ENCODE measurements around the gene TPCN1. TPM values are rescaled to one million over a fixed set of nuclear protein-coding genes. Genes with fewer than 3 reads are reported as not detected.

The TPCN1 gene
- total RNA-seq, 8 experiments from 2014 or later, result 2.7 to 39.8 (median 11.2) TPM

GRCh38 chr12:113250045-113250444, 28.8 kb downstream of the TPCN1 start:
- in situ Hi-C loops (cut with MboI; ENCODE audit: low pct_unique_long_range_greater_than_20kb in 2 of 9, low sequenced_read_pairs in 9 of 9, unreplicated experiment in 9 of 9), result no loop called here
- 75 to 100% (median 92%) methylated on average over 2 to 5 of the region's 6 CpGs; no CpG with 5 or more reads in 5 of the 10 experiments for WGBS, 10 experiments

GRCh38 chr12:113251404-113252070, 30.3 kb downstream of the TPCN1 start:
- Histone ChIP-seq H3K4me1 (replicated peaks in 1 of 2) (peaks cover 1 to 4% of the 10 kb centered on the region in 2 donors), H3K27ac (no peak overlapping the region), H3K4me3 (no peak overlapping the region)
- 88 to 94% (median 91%) methylated on average over 6 to 8 of the region's 16 CpGs; no CpG with 5 or more reads in 6 of the 10 experiments for WGBS, 10 experiments
- no peak for ATAC-seq (replicated peaks in 6 of 8)
- in situ Hi-C loops (cut with MboI; ENCODE audit: low pct_unique_long_range_greater_than_20kb in 2 of 9, low sequenced_read_pairs in 9 of 9, unreplicated experiment in 9 of 9), result no loop called here

More at GRCh38 chr12:113250045-113250444, 28.8 kb downstream of the TPCN1 start:
- peaks cover 16 to 19% of the 10 kb centered on the region in 2 donors for H3K4me1 ChIP-seq (replicated peaks in 1 of 2)
- no peak overlapping the region for H3K4me3 ChIP-seq
- no peak for ATAC-seq (replicated peaks in 6 of 8)
- no peak overlapping the region for H3K27ac ChIP-seq

GRCh38 chr12:113252494-113252893, 31.2 kb downstream of the TPCN1 start:
- H3K27ac ChIP-seq, result no peak overlapping the region
- WGBS, 10 experiments, result 43 to 97% (median 83%) methylated on average over 1 to 5 of the region's 10 CpGs; no CpG with 5 or more reads in 5 of the 10 experiments

GRCh38 chr12:113253532-113254285, 32.4 kb downstream of the TPCN1 start:
- in situ Hi-C loops (cut with MboI; ENCODE audit: low pct_unique_long_range_greater_than_20kb in 2 of 9, low sequenced_read_pairs in 9 of 9, unreplicated experiment in 9 of 9), result no loop called here
- ATAC-seq (replicated peaks in 6 of 8), result no peak
- no peak overlapping the region for H3K4me3 ChIP-seq
- WGBS, 10 experiments, result 93 to 100% (median 100%) methylated on average over 1 to 4 of the region's 5 CpGs
- H3K27ac ChIP-seq, result no peak overlapping the region
- H3K4me1 ChIP-seq (replicated peaks in 1 of 2), result no peaks in the 10 kb centered on the region

More at GRCh38 chr12:113252494-113252893, 31.2 kb downstream of the TPCN1 start:
- ATAC-seq (replicated peaks in 6 of 8), result no peak
- no peaks in the 10 kb centered on the region for H3K4me1 ChIP-seq (replicated peaks in 1 of 2)
- no peak overlapping the region for H3K4me3 ChIP-seq
- in situ Hi-C loops (cut with MboI; ENCODE audit: low pct_unique_long_range_greater_than_20kb in 2 of 9, low sequenced_read_pairs in 9 of 9, unreplicated experiment in 9 of 9), result no loop called here

- no peak overlapping the region for H3K27ac ChIP-seq
- no peak for ATAC-seq (replicated peaks in 6 of 8)
- WGBS, 10 experiments, result 81 to 100% (median 93%) methylated on average over 1 to 4 of the region's 4 CpGs
- in situ Hi-C loops (cut with MboI; ENCODE audit: low pct_unique_long_range_greater_than_20kb in 2 of 9, low sequenced_read_pairs in 9 of 9, unreplicated experiment in 9 of 9), result no loop called here
- no peak overlapping the region for H3K4me3 ChIP-seq
- H3K4me1 ChIP-seq (replicated peaks in 1 of 2), result peaks cover 1 to 4% of the 10 kb centered on the region in 2 donors
These were observed 33.0 kb downstream of the TPCN1 start for GRCh38 chr12:113254298-113254697.

DNA sequence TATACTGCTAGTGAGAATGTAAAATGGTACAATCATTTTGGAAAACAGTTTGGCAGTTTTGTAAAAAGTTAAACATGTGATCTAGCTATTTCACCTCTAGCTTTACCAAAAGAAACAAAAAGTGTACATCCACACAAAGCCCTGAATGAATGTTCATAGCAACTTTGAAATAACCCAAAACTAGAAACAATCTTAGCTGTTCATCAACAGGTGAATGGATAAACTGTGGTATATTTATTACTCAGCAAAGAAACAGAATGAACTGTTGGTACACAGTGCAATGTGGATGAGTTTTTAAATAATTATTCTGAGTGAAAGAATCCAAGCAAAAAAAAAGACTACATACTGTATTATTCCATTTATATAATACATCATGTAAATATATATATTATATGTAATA, 36.3 kb downstream of the TPCN1 start:
- H3K27ac ChIP-seq, result no peak overlapping the region
- peaks cover 7 to 10% of the 10 kb centered on the region in 2 donors for H3K4me1 ChIP-seq (replicated peaks in 1 of 2)
- in situ Hi-C loops (cut with MboI; ENCODE audit: low pct_unique_long_range_greater_than_20kb in 2 of 9, low sequenced_read_pairs in 9 of 9, unreplicated experiment in 9 of 9), result no loop called here
- ATAC-seq (replicated peaks in 6 of 8), result no peak
- no peak overlapping the region for H3K4me3 ChIP-seq

- in situ Hi-C loops (cut with MboI; ENCODE audit: low pct_unique_long_range_greater_than_20kb in 2 of 9, low sequenced_read_pairs in 9 of 9, unreplicated experiment in 9 of 9), result no loop called here
- peaks cover 7 to 10% of the 10 kb centered on the region in 2 donors for H3K4me1 ChIP-seq (replicated peaks in 1 of 2)
- ATAC-seq (replicated peaks in 6 of 8), result no peak
- no peak overlapping the region for H3K27ac ChIP-seq
- WGBS, 10 experiments, result 56 to 100% (median 69%) methylated on average over 1 to 4 of the region's 5 CpGs; no CpG with 5 or more reads in 2 of the 10 experiments
- H3K4me3 ChIP-seq, result no peak overlapping the region
These were observed 38.9 kb downstream of the TPCN1 start for GRCh38 chr12:113260127-113260526.

DNA sequence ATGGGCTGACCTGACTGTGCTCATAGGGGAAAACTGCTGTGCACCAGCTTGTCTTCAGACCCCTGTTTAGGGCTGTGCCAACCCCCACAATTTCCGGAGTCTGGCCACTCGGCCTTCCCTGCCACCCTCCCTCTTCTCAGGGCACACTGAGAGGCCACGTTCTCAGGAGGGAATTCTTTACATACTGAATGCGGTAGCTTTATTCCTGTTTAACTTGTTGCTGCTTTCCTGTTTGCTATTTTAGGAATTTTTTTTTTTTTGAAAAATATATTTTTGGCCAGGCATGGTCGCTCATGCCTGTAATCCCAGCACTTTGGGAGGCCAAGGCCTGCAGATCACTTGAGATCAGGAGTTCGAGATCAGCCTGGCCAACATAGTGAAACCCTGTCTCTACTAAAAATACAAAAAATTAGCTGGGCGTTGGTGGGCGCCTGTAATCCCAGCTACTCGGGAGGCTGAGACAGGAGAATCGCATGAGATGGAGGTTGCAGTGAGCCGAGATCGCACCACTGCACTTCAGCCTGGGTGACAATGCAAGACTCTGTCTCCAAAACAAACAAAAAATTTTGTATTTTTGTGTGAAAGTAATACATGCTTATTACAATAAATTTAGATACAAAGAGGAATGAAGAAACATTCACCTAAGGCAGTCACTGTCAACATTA, 39.5 kb downstream of the TPCN1 start:
- 79 to 100% (median 93%) methylated on average over 3 to 12 of the region's 12 CpGs for WGBS, 10 experiments
- no peak overlapping the region for H3K4me3 ChIP-seq
- H3K4me1 ChIP-seq (replicated peaks in 1 of 2), result peaks cover 7 to 10% of the 10 kb centered on the region in 2 donors
- in situ Hi-C loops (cut with MboI; ENCODE audit: low pct_unique_long_range_greater_than_20kb in 2 of 9, low sequenced_read_pairs in 9 of 9, unreplicated experiment in 9 of 9), result no loop called here
- no peak for ATAC-seq (replicated peaks in 6 of 8)
- no peak overlapping the region for H3K27ac ChIP-seq

GRCh38 chr12:113261847-113262470, 40.7 kb downstream of the TPCN1 start:
- Histone ChIP-seq H3K4me3 (no peak overlapping the region), H3K27ac (no peak overlapping the region), H3K4me1 (replicated peaks in 1 of 2) (peaks cover 7 to 10% of the 10 kb centered on the region in 2 donors)
- 60 to 100% (median 91%) methylated on average over 1 to 6 of the region's 6 CpGs for WGBS, 10 experiments
- ATAC-seq (replicated peaks in 6 of 8), result no peak
- in situ Hi-C loops (cut with MboI; ENCODE audit: low pct_unique_long_range_greater_than_20kb in 2 of 9, low sequenced_read_pairs in 9 of 9, unreplicated experiment in 9 of 9), result no loop called here

GRCh38 chr12:113262710-113263109, 41.4 kb downstream of the TPCN1 start:
- no peak overlapping the region for H3K4me3 ChIP-seq
- peaks cover 7 to 10% of the 10 kb centered on the region in 2 donors for H3K4me1 ChIP-seq (replicated peaks in 1 of 2)
- in situ Hi-C loops (cut with MboI; ENCODE audit: low pct_unique_long_range_greater_than_20kb in 2 of 9, low sequenced_read_pairs in 9 of 9, unreplicated experiment in 9 of 9), result no loop called here
- no peak for ATAC-seq (replicated peaks in 6 of 8)
- H3K27ac ChIP-seq, result no peak overlapping the region

- in situ Hi-C loops (cut with MboI; ENCODE audit: low pct_unique_long_range_greater_than_20kb in 2 of 9, low sequenced_read_pairs in 9 of 9, unreplicated experiment in 9 of 9), result no loop called here
- peaks cover 7 to 10% of the 10 kb centered on the region in 2 donors for H3K4me1 ChIP-seq (replicated peaks in 1 of 2)
- no peak overlapping the region for H3K4me3 ChIP-seq
- no peak for ATAC-seq (replicated peaks in 6 of 8)
- 80 to 100% (median 94%) methylated on average over 2 to 5 of the region's 9 CpGs; no CpG with 5 or more reads in 3 of the 10 experiments for WGBS, 10 experiments
- no peak overlapping the region for H3K27ac ChIP-seq
These were observed 42.2 kb downstream of the TPCN1 start for GRCh38 chr12:113263431-113263963.

DNA sequence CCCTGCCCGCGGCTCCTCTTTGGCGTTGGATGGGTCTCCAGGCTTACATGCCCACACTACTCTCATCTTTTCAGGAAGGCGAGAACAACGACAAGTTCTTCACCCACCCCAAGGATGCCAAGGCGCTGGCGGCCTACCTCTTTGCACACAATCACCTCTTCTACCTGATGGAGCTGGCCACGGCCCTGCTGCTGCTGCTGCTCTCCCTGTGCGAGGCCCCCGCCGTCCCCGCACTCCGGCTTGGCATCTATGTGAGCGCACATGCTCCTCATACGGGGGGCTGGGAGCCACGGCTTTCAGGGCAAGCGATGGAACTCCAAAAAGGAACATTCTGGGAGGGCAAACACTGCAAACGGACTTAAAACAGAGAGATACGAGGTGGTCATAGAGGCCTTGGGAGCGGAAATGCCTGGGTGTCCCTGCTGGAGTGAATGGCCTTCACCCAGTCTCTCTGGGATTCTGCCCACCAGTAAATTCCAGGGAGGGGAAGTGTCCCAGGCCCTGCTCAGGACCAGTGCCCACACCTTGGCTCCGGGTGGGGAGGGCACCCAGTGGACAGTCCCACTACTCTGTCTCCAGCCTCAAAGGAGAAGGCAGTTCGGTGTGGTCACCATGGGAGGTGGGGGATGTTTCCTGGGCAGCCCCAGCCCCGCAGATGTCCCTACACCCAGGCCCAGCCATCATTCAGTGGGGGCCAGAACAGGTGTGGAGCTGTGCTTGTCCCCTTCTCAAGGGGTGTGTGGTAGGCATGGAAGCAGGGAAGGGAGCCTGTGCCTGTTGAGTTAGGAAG, 45.0 kb downstream of the TPCN1 start:
- Histone ChIP-seq H3K27ac (no peak overlapping the region), H3K4me1 (replicated peaks in 1 of 2) (no peaks in the 10 kb centered on the region), H3K4me3 (no peak overlapping the region)
- in situ Hi-C loops (cut with MboI; ENCODE audit: low pct_unique_long_range_greater_than_20kb in 2 of 9, low sequenced_read_pairs in 9 of 9, unreplicated experiment in 9 of 9), result no loop called here
- no peak for ATAC-seq (replicated peaks in 6 of 8)
- 75 to 100% (median 90%) methylated on average over 2 to 10 of the region's 23 CpGs; no CpG with 5 or more reads in 4 of the 10 experiments for WGBS, 10 experiments
